ENCODE results near the gene ATP2B2. TPM values are rescaled to one million over a fixed set of nuclear protein-coding genes. Genes with fewer than 3 reads are reported as not detected.

ATP2B2 gene
- polyA plus RNA-seq, 3 donors = not detected

DNA sequence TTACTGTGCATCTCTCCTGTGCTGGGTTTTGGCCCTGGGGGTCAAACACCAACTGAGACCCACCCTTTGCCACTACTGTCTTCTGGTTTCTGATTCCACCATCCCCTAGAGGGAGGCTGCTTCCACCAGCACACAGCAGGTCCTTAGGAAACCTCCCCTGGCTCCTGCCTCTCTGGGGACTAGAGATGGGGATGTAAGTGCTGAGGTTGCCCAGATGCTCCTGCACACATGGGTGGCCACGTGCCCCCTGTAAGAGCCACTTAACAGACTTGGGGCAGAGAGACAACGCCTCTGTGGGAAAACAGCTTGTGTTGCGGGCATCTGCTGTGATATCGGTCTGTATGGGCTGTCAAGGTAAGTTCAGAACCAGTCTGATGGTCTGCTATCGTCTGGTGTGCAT is 83.4 kb downstream of the ATP2B2 start:
- 82% methylated on average over 5 of the region's 5 CpGs for WGBS (ENCODE audit: insufficient coverage)

GRCh38 chr3:10420745-10421475 is 84.5 kb downstream of the ATP2B2 start:
- Histone ChIP-seq H3K27ac (ENCODE audit: low read depth in 1 of 2, low read length in 2 of 2) (no peak overlapping the region), H4K20me1 (ENCODE audit: insufficient read depth, low read length) (no peaks in the 10 kb centered on the region), H3K36me3 (replicated peaks in 1 of 2; ENCODE audit: control insufficient read depth in 1 of 2, insufficient read depth in 2 of 2, low read length in 2 of 2) (no peaks in the 10 kb centered on the region), H2AFZ (ENCODE audit: insufficient read depth, low read depth, low read length, poor library complexity, severe bottlenecking) (no peak overlapping the region), H3K4me2 (replicated peaks; ENCODE audit: extremely low read depth, low read length, poor library complexity, severe bottlenecking) (no peak overlapping the region), H3K27me3 (ENCODE audit: control insufficient read depth in 2 of 2, insufficient read depth in 2 of 2, low read length in 2 of 2) (no peaks in the 10 kb centered on the region), H3K79me2 (ENCODE audit: insufficient read depth, low read length) (no peaks in the 10 kb centered on the region), H3K9me3 (replicated peaks in 1 of 2; ENCODE audit: control insufficient read depth in 1 of 2, insufficient read depth in 1 of 2, low read length in 2 of 2) (no peaks in the 10 kb centered on the region), H3K9ac (ENCODE audit: insufficient read depth, low read length, poor library complexity, severe bottlenecking) (no peak overlapping the region), H3K4me3 (replicated peaks in 1 of 3; ENCODE audit: low read depth in 2 of 3, low read length in 3 of 3) (no peak overlapping the region), H3K4me1 (ENCODE audit: control insufficient read depth in 1 of 2, insufficient read depth in 2 of 2, low read length in 2 of 2) (no peaks in the 10 kb centered on the region)
- intact Hi-C loops (cut with micrococcal nuclease) = no loop called here
- Mint-ChIP-seq H3K27ac (no peak overlapping the region), H3K4me1 (no peaks in the 10 kb centered on the region), H3K36me3 (no peaks in the 10 kb centered on the region), H3K4me3 (no peak overlapping the region), H3K9me3 (no peaks in the 10 kb centered on the region), H3K27me3 (ENCODE audit: low read depth in 3 of 3) (peaks cover 11 to 18% (median 14%) of the 10 kb centered on the region in 3 donors)
- TF ChIP-seq CTCF (IDR thresholded peaks at IDR 0.05) = no peak
- 82% methylated on average over 4 of the region's 6 CpGs for WGBS (ENCODE audit: insufficient coverage)
- no peak for DNase-seq

More for the DNA sequence above, 83.4 kb downstream of the ATP2B2 start:
- intact Hi-C loops (cut with micrococcal nuclease) = no loop called here
- no peak for DNase-seq
- H3K4me2 ChIP-seq (replicated peaks; ENCODE audit: extremely low read depth, low read length, poor library complexity, severe bottlenecking) = no peak overlapping the region
- Mint-ChIP-seq H3K36me3 (no peaks in the 10 kb centered on the region), H3K27ac (no peak overlapping the region), H3K9me3 (no peaks in the 10 kb centered on the region), H3K4me1 (no peaks in the 10 kb centered on the region), H3K4me3 (no peak overlapping the region), H3K27me3 (ENCODE audit: low read depth in 3 of 3) (peaks cover 7 to 18% (median 9%) of the 10 kb centered on the region in 3 donors)
- no peaks in the 10 kb centered on the region for H3K79me2 ChIP-seq (ENCODE audit: insufficient read depth, low read length)
- H3K27me3 ChIP-seq (ENCODE audit: control insufficient read depth in 2 of 2, insufficient read depth in 2 of 2, low read length in 2 of 2) = no peaks in the 10 kb centered on the region
- no peaks in the 10 kb centered on the region for H4K20me1 ChIP-seq (ENCODE audit: insufficient read depth, low read length)
- no peaks in the 10 kb centered on the region for H3K4me1 ChIP-seq (ENCODE audit: control insufficient read depth in 1 of 2, insufficient read depth in 2 of 2, low read length in 2 of 2)
- H3K9me3 ChIP-seq (replicated peaks in 1 of 2; ENCODE audit: control insufficient read depth in 1 of 2, insufficient read depth in 1 of 2, low read length in 2 of 2) = no peaks in the 10 kb centered on the region
- H3K27ac ChIP-seq (ENCODE audit: low read depth in 1 of 2, low read length in 2 of 2) = no peak overlapping the region
- H3K36me3 ChIP-seq (replicated peaks in 1 of 2; ENCODE audit: control insufficient read depth in 1 of 2, insufficient read depth in 2 of 2, low read length in 2 of 2) = no peaks in the 10 kb centered on the region
- no peak for TF ChIP-seq CTCF (IDR thresholded peaks at IDR 0.05)
- H3K4me3 ChIP-seq (replicated peaks in 1 of 3; ENCODE audit: low read depth in 2 of 3, low read length in 3 of 3) = no peak overlapping the region
- H3K9ac ChIP-seq (ENCODE audit: insufficient read depth, low read length, poor library complexity, severe bottlenecking) = no peak overlapping the region
- H2AFZ ChIP-seq (ENCODE audit: insufficient read depth, low read depth, low read length, poor library complexity, severe bottlenecking) = no peak overlapping the region
